ENCODE measurements around the gene HRAS.

Gene HRAS

GRCh38 chr11:491358-491757, 44.0 kb downstream of the HRAS start:
- no peak for DNase-seq

GRCh38 chr11:490930-491260, 44.5 kb downstream of the HRAS start:
- DNase-seq: no peak

- no peak for DNase-seq
These were observed 45.0 kb downstream of the HRAS start for GRCh38 chr11:490186-490929.

DNA sequence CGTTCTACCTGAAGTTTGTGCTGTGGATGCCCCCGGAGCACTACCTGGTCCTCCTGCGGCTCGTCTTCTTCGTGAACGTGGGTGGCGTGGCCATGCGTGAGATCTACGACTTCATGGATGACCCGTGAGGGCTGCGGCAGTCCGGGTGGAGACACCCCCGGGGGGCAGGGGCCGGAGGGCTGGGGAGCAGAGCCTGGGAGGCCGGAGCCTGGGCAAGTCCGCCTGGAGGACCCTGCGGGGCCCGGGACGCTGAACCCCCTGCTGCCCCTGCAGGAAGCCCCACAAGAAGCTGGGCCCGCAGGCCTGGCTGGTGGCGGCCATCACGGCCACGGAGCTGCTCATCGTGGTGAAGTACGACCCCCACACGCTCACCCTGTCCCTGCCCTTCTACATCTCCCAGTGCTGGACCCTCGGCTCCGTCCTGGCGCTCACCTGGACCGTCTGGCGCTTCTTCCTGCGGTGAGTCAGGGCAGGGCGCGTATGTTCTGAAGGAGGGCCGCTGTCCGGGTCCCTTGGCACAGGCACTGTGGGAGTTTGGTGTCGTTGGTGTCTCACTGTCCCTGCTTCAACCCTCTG, 45.7 kb downstream of the HRAS start:
- DNase-seq: no peak

GRCh38 chr11:488992-489391, 46.4 kb downstream of the HRAS start:
- peak; percentile 34 for DNase-seq

GRCh38 chr11:488579-488978, 46.8 kb downstream of the HRAS start:
- DNase-seq: no peak

DNA sequence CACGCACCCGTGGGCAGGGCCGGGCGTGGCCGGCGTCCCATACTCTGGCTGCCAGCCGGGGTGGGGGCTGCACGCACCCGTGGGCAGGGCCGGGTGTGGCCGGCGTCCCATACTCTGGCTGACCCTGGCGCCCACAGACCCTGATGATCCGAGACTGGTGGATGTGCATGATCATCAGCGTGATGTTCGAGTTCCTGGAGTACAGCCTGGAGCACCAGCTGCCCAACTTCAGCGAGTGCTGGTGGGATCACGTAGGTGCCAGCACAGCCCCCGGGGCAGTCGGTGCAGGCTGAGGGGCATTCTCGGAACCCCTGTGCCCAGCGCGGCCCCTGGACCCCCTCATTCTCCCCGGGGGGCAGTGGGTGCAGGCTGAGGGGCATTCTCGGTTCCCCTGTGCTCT, 47.3 kb downstream of the HRAS start:
- DNase-seq: no peak

- no peak for DNase-seq
These were observed 47.8 kb downstream of the HRAS start for GRCh38 chr11:487571-488021.

DNA sequence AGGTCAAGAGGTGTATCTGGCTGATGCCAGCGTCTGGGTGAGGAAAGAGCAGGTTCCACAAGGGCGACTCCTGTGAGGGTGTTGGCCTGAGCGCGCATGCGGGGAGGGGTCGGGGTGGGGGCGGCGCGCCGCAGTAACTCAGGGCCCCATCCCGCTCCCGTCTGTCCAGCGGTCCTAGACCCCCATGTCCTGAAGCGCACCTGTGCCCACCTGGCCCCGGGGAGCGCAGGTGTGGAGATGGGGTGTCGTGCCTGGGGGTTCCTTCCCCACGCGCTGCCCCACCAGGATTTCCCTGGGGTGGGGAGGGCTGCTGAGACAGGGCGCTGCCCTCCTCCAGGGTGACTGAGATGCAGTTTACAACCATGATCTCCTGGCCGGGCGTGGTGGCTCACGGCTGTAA, 49.2 kb downstream of the HRAS start:
- no peak for DNase-seq

GRCh38 chr11:484616-485015, 50.8 kb downstream of the HRAS start:
- no peak for DNase-seq
